Measurements from ENCODE around the gene SYF2. TPM values are rescaled to one million over a fixed set of nuclear protein-coding genes. Genes with fewer than 3 reads are reported as not detected.

The SYF2 gene
- total and polyA plus RNA-seq, 2 of the 13 experiments (the other 11 are each of a cell fraction or from before 2014, with no cell fraction given): 17.8 to 34.1 TPM

- TF ChIP-seq FIP1L1 (IDR thresholded peaks at IDR 0.05; ENCODE audit: borderline replicate concordance, insufficient read depth, low read depth, low read length) (no peak), ZBTB10 (CRISPR knock-in tag; IDR thresholded peaks at IDR 0.05; ENCODE audit: borderline replicate concordance) (no peak), TFDP2 (CRISPR knock-in tag; IDR thresholded peaks at IDR 0.05) (no peak), HBP1 (CRISPR knock-in tag; IDR thresholded peaks at IDR 0.05; ENCODE audit: low read depth) (no peak), MAZ (IDR thresholded peaks at IDR 0.05; ENCODE audit: borderline replicate concordance, low read depth, low read length) (no peak), MAZ (CRISPR knock-in tag; IDR thresholded peaks at IDR 0.05; ENCODE audit: low read depth) (no peak), YEATS4 (CRISPR knock-in tag; IDR thresholded peaks at IDR 0.05; ENCODE audit: borderline replicate concordance) (no peak), NR0B2 (CRISPR knock-in tag; IDR thresholded peaks at IDR 0.05) (no peak), ZNF20 (CRISPR knock-in tag; IDR thresholded peaks at IDR 0.05) (no peak), CREBL2 (CRISPR knock-in tag; IDR thresholded peaks at IDR 0.05; ENCODE audit: borderline replicate concordance) (no peak)
Measured at GRCh38 chr1:25222606-25223005, 9.7 kb downstream of the SYF2 start (continued).

Data from HepG2 (cell line).